Stimulated activated CD8-positive, alpha-beta memory T cell treated with anti-CD3 and anti-CD28 coated beads, Interleukin-12 subunit alpha, Interleukin-12 subunit beta, amount 100 ng/mL, for 1 hour (primary cell): ENCODE data around the gene MYO6.

ENCODE experiments used
- DNase-seq: peaks from one replicate; pipeline ENCODE4 v3.0.0-alpha.2; 2020; ENCODE audit warnings: low read depth

The MYO6 gene

GRCh38 chr6:75766387-75766786 lies 17.3 kb downstream of the MYO6 start:
- DNase-seq: no peak

GRCh38 chr6:75770844-75771243 lies 21.8 kb downstream of the MYO6 start:
- DNase-seq: no peak

GRCh38 chr6:75775219-75775618 lies 26.2 kb downstream of the MYO6 start:
- no peak for DNase-seq

- no peak for DNase-seq
Measured at GRCh38 chr6:75776461-75776860, 27.4 kb downstream of the MYO6 start.

- DNase-seq: no peak
Measured at GRCh38 chr6:75778757-75779156, 29.7 kb downstream of the MYO6 start.

GRCh38 chr6:75786152-75786551 lies 37.1 kb downstream of the MYO6 start:
- no peak for DNase-seq

GRCh38 chr6:75788894-75789293 lies 39.9 kb downstream of the MYO6 start:
- DNase-seq: no peak

GRCh38 chr6:75791881-75792280 lies 42.8 kb downstream of the MYO6 start:
- no peak for DNase-seq

GRCh38 chr6:75794351-75794846 lies 45.4 kb downstream of the MYO6 start:
- no peak for DNase-seq

GRCh38 chr6:75794954-75795739 lies 46.1 kb downstream of the MYO6 start:
- DNase-seq: no peak

GRCh38 chr6:75796723-75797122 lies 47.7 kb downstream of the MYO6 start:
- no peak for DNase-seq

- DNase-seq: no peak
Measured at GRCh38 chr6:75800133-75800532, 51.1 kb downstream of the MYO6 start.

GRCh38 chr6:75800708-75801505 lies 51.9 kb downstream of the MYO6 start:
- DNase-seq: no peak

GRCh38 chr6:75802366-75802765 lies 53.3 kb downstream of the MYO6 start:
- no peak for DNase-seq

- DNase-seq: no peak
Measured at GRCh38 chr6:75808507-75808906, 59.5 kb downstream of the MYO6 start.

- no peak for DNase-seq
Measured at GRCh38 chr6:75812560-75812959, 63.5 kb downstream of the MYO6 start.

- no peak for DNase-seq
Measured at GRCh38 chr6:75813476-75814250, 64.6 kb downstream of the MYO6 start.

- DNase-seq: no peak
Measured at GRCh38 chr6:75815756-75816155, 66.7 kb downstream of the MYO6 start.

- DNase-seq: no peak
Measured at GRCh38 chr6:75818098-75818855, 69.2 kb downstream of the MYO6 start.

GRCh38 chr6:75819776-75820487 lies 70.9 kb downstream of the MYO6 start:
- DNase-seq: no peak

GRCh38 chr6:75824160-75824559 lies 75.1 kb downstream of the MYO6 start:
- no peak for DNase-seq
